Heart right ventricle (tissue), 12 donors: ENCODE data around the gene NELL2. TPM values are rescaled to one million over a fixed set of nuclear protein-coding genes. Genes with fewer than 3 reads are reported as not detected.

Experiments
- polyA plus RNA-seq, 2 donors: library from polyadenylated mRNA; stranded (reverse); fragments of 200-250 nt; gene quantifications; one replicate each; pipeline ENCODE4 v1.2.3, GENCODE V29; 2013
- total RNA-seq, 10 donors: library from RNA; stranded (reverse); fragmentation: NEBNext Ultra II Directional in 3 of 10; extraction: Animal tissue kit (Norgen Biotek cat#: 25700) in 3 of 10; gene quantifications; one replicate each; pipeline versions ENCODE4 v1.2.1 to v1.2.4, GENCODE V29; 2021 to 2023
- donor health status: ischemic (EF 13 %, LVEDD 7.1; RV severe dilation, severe dysfunction).
- donor health status: healthy with polysubstance abuse.
- donor health status: DM: no; HTN: yes; CAD: no.
- donor health status: DM: no; HTN: no; CAD: no.
- donor health status: ischemic (EF 25% LVEDD 6.9; RV normal size, moderate dysfunction).
- donor health status: ischemic (EF 25% LVEDD 5.7; RV mildly dilated, moderate dysfunction).
- donor health status: healthy.
- donor health status: nonischemic (EF 11% LVEDD 7.7; RV severe dilation, severe dysfunction).
- donor health status: DM: yes; HTN: yes; CAD: no.
- donor health status: PGD.
- donor health status: ischemic (EF 29% LVEDD 5.4; RV normal size, mild dysfunction).
- donor health status: nonischemic (EF 23%, LVEDD 6.1; RV moderate dilation, normal function).

NELL2 gene
- total and polyA plus RNA-seq, 12 donors: 0.06 to 2.8 (median 0.46) TPM; not detected in 3

Other genes with a start within 250 kb of the NELL2 start
- under 1 TPM in 5 of 10 donors, not detected in 5; 0.07 to 0.15 (median 0.12) TPM for gene DBX2, start 174.8 kb upstream of the NELL2 start, total RNA-seq
- gene DBX2, start 174.8 kb upstream of the NELL2 start, polyA plus RNA-seq: under 1 TPM in 1 of 2 donors, not detected in 1; 0.07 TPM